ENCODE measurements around the gene KHK.
A peak's percentile ranks its signal among the peaks of the same experiment; 100 is the strongest.
"Not testable (repeated sequence)": the region's sequence is repeated elsewhere in the genome, so short reads cannot be mapped to it uniquely, and the experiment has no call there.

KHK gene

GRCh38 chr2:27060323-27060722, 26.2 kb upstream of the KHK start:
- no peak for DNase-seq

GRCh38 chr2:27065128-27065527, 21.4 kb upstream of the KHK start:
- DNase-seq: no peak

GRCh38 chr2:27067385-27067784, 19.2 kb upstream of the KHK start:
- DNase-seq: no peak

- no peak for DNase-seq
Observed at GRCh38 chr2:27069436-27069835, 17.1 kb upstream of the KHK start.

GRCh38 chr2:27069961-27070618, 16.5 kb upstream of the KHK start:
- DNase-seq: no peak

GRCh38 chr2:27070653-27071276, 15.8 kb upstream of the KHK start:
- DNase-seq: no peak

GRCh38 chr2:27071277-27071989, 15.1 kb upstream of the KHK start, which contains the start of gene OST4:
Gene OST4 (minus strand): TSS chr2:27071654.
- peak; percentile 96 for DNase-seq

- peak; percentile 85 for DNase-seq
Observed at GRCh38 chr2:27071990-27072830, 14.4 kb upstream of the KHK start.

GRCh38 chr2:27072920-27073319, 13.7 kb upstream of the KHK start:
- no peak for DNase-seq

- DNase-seq: no peak
Observed at GRCh38 chr2:27073782-27074181, 12.8 kb upstream of the KHK start.

GRCh38 chr2:27074738-27075565, 11.6 kb upstream of the KHK start:
- DNase-seq: no peak

GRCh38 chr2:27075566-27075871, 11.1 kb upstream of the KHK start:
- DNase-seq: not testable (repeated sequence)

- no peak for DNase-seq
Observed at GRCh38 chr2:27076323-27076722, 10.2 kb upstream of the KHK start.

- no peak for DNase-seq
Observed at GRCh38 chr2:27077231-27077630, 9.3 kb upstream of the KHK start.

- peak; percentile 70 for DNase-seq
Observed at GRCh38 chr2:27078267-27079194, 8.0 kb upstream of the KHK start, which contains the start of gene EMILIN1. Gene EMILIN1 (plus strand): TSS chr2:27078615. CDS start chr2:27079066, 451 bp downstream.

- DNase-seq: no peak
Observed at GRCh38 chr2:27079233-27080139, 7.1 kb upstream of the KHK start.

- DNase-seq: no peak
Observed at GRCh38 chr2:27080140-27080469, 6.5 kb upstream of the KHK start.

GRCh38 chr2:27080603-27080936, 6.0 kb upstream of the KHK start:
- no peak for DNase-seq

- DNase-seq: no peak
Observed at GRCh38 chr2:27081984-27082772, 4.4 kb upstream of the KHK start.
